SH-SY5Y (cell line): ENCODE measurements around the gene CHURC1.

Experiments used
- GATA2 ChIP-seq: IDR thresholded peaks from 2 replicates; pipeline ENCODE4 v1.6.1; 2011; ENCODE audit warnings: mild to moderate bottlenecking, low read depth, low read length
- GATA3 ChIP-seq: IDR thresholded peaks from 2 replicates; pipeline ENCODE4 v1.6.1; 2011; ENCODE audit warnings: low read depth, mild to moderate bottlenecking, low read length, moderate library complexity

GRCh38 chr14:64885559-64885958 lies 28.7 kb upstream of the CHURC1 start:
- TF ChIP-seq GATA2 = no peak
- TF ChIP-seq GATA3 = no peak
